SU-DHL-6 (cell line): ENCODE data around the gene CACNB2.

ENCODE experiments used
- H2AFZ ChIP-seq: fragments of 200-600 bp; sonication (generic); 2 replicates; pipeline ENCODE4 v1.6.1; 2014; ENCODE audit warnings: low read depth, mild to moderate bottlenecking, moderate library complexity, mixed read lengths, antibody characterized with exemption, low read length; ENCODE audit not compliant: severe bottlenecking
- H3F3A ChIP-seq: fragments of 200-600 bp; shearing (Covaris generic); 2 replicates; pipeline ENCODE4 v1.6.0; 2016; ENCODE audit warnings: antibody characterized with exemption, mild to moderate bottlenecking; ENCODE audit not compliant: insufficient read depth
- H3K27ac ChIP-seq: fragments of 200-600 bp; sonication (generic); 2 replicates; pipeline ENCODE4 v1.5.1; 2016; ENCODE audit warnings: low read depth, mild to moderate bottlenecking, low read length, moderate library complexity, mixed read lengths
- H3K27me3 ChIP-seq: fragments of 200-600 bp; sonication (generic), shearing (Covaris generic); 2 replicates; pipeline ENCODE4 v1.6.0; 2014; ENCODE audit warnings: mild to moderate bottlenecking, low read length
- H3K36me3 ChIP-seq: fragments of 200-600 bp; sonication (generic); 2 replicates; pipeline ENCODE4 v1.6.1; 2014; ENCODE audit warnings: mild to moderate bottlenecking, low read length, mixed read lengths
- H3K4me2 ChIP-seq: fragments of 300-600, 200-600 bp; shearing (Covaris generic), sonication (generic); 2 replicates; pipeline ENCODE4 v1.6.0; 2014; ENCODE audit warnings: low read length, low read depth, mild to moderate bottlenecking; ENCODE audit not compliant: poor library complexity, severe bottlenecking
- H3K4me3 ChIP-seq: fragments of 200-600 bp; sonication (generic); 2 replicates; pipeline ENCODE4 v1.5.1; 2014; ENCODE audit warnings: antibody characterized with exemption, low read length, mild to moderate bottlenecking, mixed read lengths; ENCODE audit not compliant: insufficient read depth, poor library complexity, severe bottlenecking
- H3K79me2 ChIP-seq: fragments of 200-600 bp; sonication (generic); 2 replicates; pipeline ENCODE4 v1.6.1; 2014; ENCODE audit warnings: mild to moderate bottlenecking, low read length, moderate library complexity; ENCODE audit not compliant: insufficient read depth
- H3K9ac ChIP-seq: fragments of 200-600 bp; sonication (generic); 2 replicates; pipeline ENCODE4 v1.7.0; 2014; ENCODE audit warnings: mild to moderate bottlenecking, low read length
- H3K9me2 ChIP-seq: fragments of 200-600 bp; sonication (generic); replicated peaks from 2 replicates; pipeline ENCODE4 v1.6.1; 2014; ENCODE audit warnings: low read length; ENCODE audit not compliant: insufficient read depth
- H3K9me3 ChIP-seq: fragments of 200-600 bp; sonication (generic); 2 replicates; pipeline ENCODE4 v1.6.1; 2014; ENCODE audit warnings: low read length, mixed read lengths; ENCODE audit not compliant: insufficient read depth
- H4K20me1 ChIP-seq: fragments of 200-600 bp; sonication (generic); 2 replicates; pipeline ENCODE4 v1.6.1; 2014; ENCODE audit warnings: low read depth, mild to moderate bottlenecking, antibody characterized with exemption, low read length, moderate library complexity, mixed read lengths
- CTCF ChIP-seq: fragments of 200-600 bp; sonication (generic); IDR thresholded peaks from one replicate; pipeline ENCODE4 v1.5.1; 2017; ENCODE audit warnings: antibody characterized with exemption, mild to moderate bottlenecking, low read length, moderate library complexity; ENCODE audit not compliant: insufficient read depth, poor library complexity, severe bottlenecking
- EZH2phosphoT487 ChIP-seq: fragments of 200-600 bp; sonication (generic), shearing (Covaris generic); conservative IDR thresholded peaks from 2 replicates; pipeline ENCODE4 v1.6.1; 2018; ENCODE audit warnings: mild to moderate bottlenecking, antibody characterized with exemption, low read length, moderate library complexity, mixed read lengths

CACNB2 gene

GRCh38 chr10:18144396-18144795 is 4.2 kb downstream of the CACNB2 start:
- H3K27me3 ChIP-seq = no peaks in the 10 kb centered on the region
- H3F3A ChIP-seq = no peaks in the 10 kb centered on the region
- H3K9me2 ChIP-seq = no peaks in the 10 kb centered on the region
- H2AFZ ChIP-seq = no peak overlapping the region
- no peak for TF ChIP-seq CTCF
- TF ChIP-seq EZH2phosphoT487 = no peak
- H3K9ac ChIP-seq = no peak overlapping the region
- no peak overlapping the region for H3K4me2 ChIP-seq
- H3K27ac ChIP-seq = no peak overlapping the region
- H4K20me1 ChIP-seq = no peaks in the 10 kb centered on the region
- H3K4me3 ChIP-seq = no peak overlapping the region
- no peaks in the 10 kb centered on the region for H3K9me3 ChIP-seq
- H3K36me3 ChIP-seq = no peaks in the 10 kb centered on the region
- H3K79me2 ChIP-seq = no peaks in the 10 kb centered on the region

GRCh38 chr10:18144928-18145327 is 4.7 kb downstream of the CACNB2 start:
- Histone ChIP-seq H3K27me3 (no peaks in the 10 kb centered on the region), H3K4me3 (no peak overlapping the region), H3F3A (no peaks in the 10 kb centered on the region), H3K27ac (no peak overlapping the region), H4K20me1 (no peaks in the 10 kb centered on the region), H2AFZ (no peak overlapping the region), H3K9me3 (no peaks in the 10 kb centered on the region), H3K79me2 (no peaks in the 10 kb centered on the region), H3K9me2 (no peaks in the 10 kb centered on the region), H3K4me2 (no peak overlapping the region), H3K9ac (no peak overlapping the region), H3K36me3 (no peaks in the 10 kb centered on the region)
- TF ChIP-seq EZH2phosphoT487 = no peak
- TF ChIP-seq CTCF = no peak

GRCh38 chr10:18145652-18146051 is 5.4 kb downstream of the CACNB2 start:
- Histone ChIP-seq H3K27me3 (no peaks in the 10 kb centered on the region), H3K4me2 (no peak overlapping the region), H3K4me3 (no peak overlapping the region), H3K79me2 (no peaks in the 10 kb centered on the region), H3K9ac (no peak overlapping the region), H3K9me3 (no peaks in the 10 kb centered on the region), H3K9me2 (no peaks in the 10 kb centered on the region), H4K20me1 (no peaks in the 10 kb centered on the region), H3K36me3 (no peaks in the 10 kb centered on the region), H3F3A (no peaks in the 10 kb centered on the region), H2AFZ (no peak overlapping the region), H3K27ac (no peak overlapping the region)
- TF ChIP-seq CTCF = no peak
- TF ChIP-seq EZH2phosphoT487 = no peak
